Measurements from ENCODE around the gene NLRP6. TPM values are rescaled to one million over a fixed set of nuclear protein-coding genes. Genes with fewer than 3 reads are reported as not detected.
A peak's percentile ranks its signal among the peaks of the same experiment; 100 is the strongest.

The NLRP6 gene
- total RNA-seq, 4 donors from 2014 or later = 1.8 to 2.1 TPM; not detected in 2

DNA sequence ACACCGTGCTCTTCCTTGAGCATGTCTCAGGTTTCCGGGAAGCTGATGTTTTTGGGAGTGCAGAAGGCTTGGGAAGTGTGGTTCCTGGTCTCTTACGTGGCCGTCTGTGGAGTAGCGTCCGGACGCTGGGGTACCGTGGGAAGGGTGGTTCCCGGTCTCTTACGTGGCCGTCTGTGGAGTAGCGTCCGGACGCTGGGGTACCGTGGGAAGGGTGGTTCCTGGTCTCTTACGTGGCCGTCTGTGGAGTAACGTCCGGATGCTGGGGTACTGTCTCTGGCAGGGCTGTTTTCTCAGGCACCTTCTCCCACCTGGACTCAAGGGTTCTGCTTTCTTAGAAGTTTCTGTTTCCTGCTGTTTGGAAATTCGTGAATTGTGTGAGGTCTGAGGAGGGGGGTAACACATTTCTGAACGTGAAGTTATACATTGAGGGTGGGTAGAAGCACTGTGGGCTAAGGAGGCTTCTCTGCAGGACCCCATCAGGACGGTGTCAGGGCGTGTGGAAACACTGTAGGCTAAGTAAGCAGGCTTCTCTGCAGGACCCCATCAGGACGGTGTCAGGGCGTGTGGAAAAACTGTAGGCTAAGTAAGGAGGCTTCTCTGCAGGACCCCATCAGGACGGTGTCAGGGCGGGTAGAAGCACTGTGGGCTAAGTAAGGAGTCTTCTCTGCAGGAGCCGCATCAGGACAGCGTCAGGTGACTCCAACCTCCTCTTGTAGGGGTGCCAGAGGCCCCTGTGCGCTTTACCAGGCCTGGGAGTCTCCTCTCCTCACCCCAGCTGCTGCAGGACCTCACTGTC, 47.8 kb downstream of the NLRP6 start:
- DNase-seq = no peak
- peaks cover 27 to 38% (median 34%) of the 10 kb centered on the region in 4 donors for H3K4me1 ChIP-seq
- no peaks in the 10 kb centered on the region for H3K36me3 ChIP-seq
- in situ Hi-C loops (cut with MboI; ENCODE audit: low pct_ligation_motif_present in 1 of 4, low pct_unique_long_range_greater_than_20kb in 1 of 4, low sequenced_read_pairs in 3 of 4) = no loop called here
- peak overlapping the region; percentile 80 to 87 (median 84) for H3K27ac ChIP-seq
- no peaks in the 10 kb centered on the region for H3K9me3 ChIP-seq
- 82 to 91% methylated on average over 17 to 30 of the region's 30 CpGs for WGBS, 2 donors (ENCODE audit: low coverage in 1 of 2)
- TF ChIP-seq CTCF (IDR thresholded peaks at IDR 0.05) = no peak
- TF ChIP-seq POLR2A (IDR thresholded peaks at IDR 0.05) = no peak
- no peak for TF ChIP-seq POLR2AphosphoS5 (IDR thresholded peaks at IDR 0.05)
- no peak for TF ChIP-seq EP300 (IDR thresholded peaks at IDR 0.05; ENCODE audit: low read depth)
- no peak overlapping the region for H3K4me3 ChIP-seq
- intact Hi-C loops (cut with DNase I; ENCODE audit: low total_unique reads) = no loop called here
- no peaks in the 10 kb centered on the region for H3K27me3 ChIP-seq

DNA sequence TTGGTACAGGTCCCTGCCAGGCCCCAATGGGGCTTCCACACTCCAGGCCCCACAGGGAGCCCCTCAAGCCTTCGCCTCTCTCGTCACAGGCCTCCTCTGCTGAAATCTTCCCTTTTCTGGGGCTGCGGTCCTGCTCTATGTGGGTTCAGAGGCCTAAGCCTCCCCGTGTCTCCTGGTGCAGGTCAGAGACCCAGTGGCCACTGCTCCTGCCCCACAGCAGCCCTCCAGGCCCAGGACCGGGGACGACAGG, 48.3 kb downstream of the NLRP6 start:
- H3K27ac ChIP-seq = peak overlapping the region; percentile 80 to 87 (median 84)
- H3K9me3 ChIP-seq = no peaks in the 10 kb centered on the region
- TF ChIP-seq POLR2A (IDR thresholded peaks at IDR 0.05) = no peak
- no peak for TF ChIP-seq EP300 (IDR thresholded peaks at IDR 0.05; ENCODE audit: low read depth)
- no peak for TF ChIP-seq POLR2AphosphoS5 (IDR thresholded peaks at IDR 0.05)
- TF ChIP-seq CTCF (IDR thresholded peaks at IDR 0.05) = no peak
- no peak for DNase-seq
- no peak overlapping the region for H3K4me3 ChIP-seq
- intact Hi-C loops (cut with DNase I; ENCODE audit: low total_unique reads) = no loop called here
- 75% methylated on average over 6 of the region's 6 CpGs; no CpG with 5 or more reads in 1 of the 2 donors for WGBS, 2 donors (ENCODE audit: low coverage in 1 of 2)
- H3K36me3 ChIP-seq = no peaks in the 10 kb centered on the region
- H3K27me3 ChIP-seq = no peaks in the 10 kb centered on the region
- peaks cover 27 to 38% (median 34%) of the 10 kb centered on the region in 4 donors for H3K4me1 ChIP-seq
- in situ Hi-C loops (cut with MboI; ENCODE audit: low pct_ligation_motif_present in 1 of 4, low pct_unique_long_range_greater_than_20kb in 1 of 4, low sequenced_read_pairs in 3 of 4) = no loop called here

DNA sequence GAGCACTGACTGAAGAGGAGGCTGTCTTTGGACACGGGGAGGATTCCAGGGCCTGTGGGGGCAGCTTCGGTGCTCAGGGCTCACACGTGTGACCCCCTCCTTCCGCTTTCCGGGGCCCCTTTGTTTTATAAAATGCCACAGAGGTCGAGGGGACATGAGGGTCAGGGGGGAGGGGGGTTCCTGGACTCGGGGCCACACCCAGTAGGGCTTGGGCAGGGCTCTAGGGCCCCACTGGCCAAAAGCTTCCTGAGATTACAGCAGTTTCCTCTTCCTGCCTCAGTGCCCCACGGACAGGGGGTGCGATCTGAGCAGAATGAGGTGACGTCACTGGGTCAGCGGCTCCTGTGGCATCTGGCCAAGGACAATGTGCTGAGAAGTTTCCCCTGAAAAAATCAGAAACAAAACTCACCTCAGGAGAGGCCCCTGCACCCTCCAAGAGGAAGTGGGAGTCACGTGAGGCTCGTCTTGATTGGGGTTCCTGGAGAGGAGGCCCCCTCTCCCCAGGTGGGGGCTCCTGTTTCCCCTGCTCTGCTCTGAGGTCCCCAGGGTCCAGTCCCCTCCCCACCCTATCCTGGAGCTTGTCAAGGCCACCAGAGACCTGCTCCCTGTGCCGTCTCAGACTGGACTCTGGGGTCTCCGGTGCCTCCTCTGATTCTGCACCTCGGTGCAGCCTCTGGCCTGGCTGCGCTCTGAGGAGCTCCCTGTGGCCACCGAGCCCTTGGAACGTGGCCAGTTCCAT, 48.8 kb downstream of the NLRP6 start:
- in situ Hi-C loops (cut with MboI; ENCODE audit: low pct_ligation_motif_present in 1 of 4, low pct_unique_long_range_greater_than_20kb in 1 of 4, low sequenced_read_pairs in 3 of 4) = no loop called here
- no peak for TF ChIP-seq POLR2A (IDR thresholded peaks at IDR 0.05)
- no peak for TF ChIP-seq CTCF (IDR thresholded peaks at IDR 0.05)
- TF ChIP-seq EP300 (IDR thresholded peaks at IDR 0.05; ENCODE audit: low read depth) = no peak
- TF ChIP-seq POLR2AphosphoS5 (IDR thresholded peaks at IDR 0.05) = no peak
- Histone ChIP-seq H3K4me1 (peaks cover 27 to 38% (median 34%) of the 10 kb centered on the region in 4 donors), H3K4me3 (no peak overlapping the region), H3K9me3 (no peaks in the 10 kb centered on the region), H3K27ac (peak overlapping the region; percentile 80 to 87 (median 84)), H3K27me3 (no peaks in the 10 kb centered on the region), H3K36me3 (no peaks in the 10 kb centered on the region)
- WGBS, 2 donors (ENCODE audit: low coverage in 1 of 2) = 27 to 60% methylated on average over 4 to 19 of the region's 19 CpGs
- intact Hi-C loops (cut with DNase I; ENCODE audit: low total_unique reads) = no loop called here
- DNase-seq = peak; percentile 87

DNA sequence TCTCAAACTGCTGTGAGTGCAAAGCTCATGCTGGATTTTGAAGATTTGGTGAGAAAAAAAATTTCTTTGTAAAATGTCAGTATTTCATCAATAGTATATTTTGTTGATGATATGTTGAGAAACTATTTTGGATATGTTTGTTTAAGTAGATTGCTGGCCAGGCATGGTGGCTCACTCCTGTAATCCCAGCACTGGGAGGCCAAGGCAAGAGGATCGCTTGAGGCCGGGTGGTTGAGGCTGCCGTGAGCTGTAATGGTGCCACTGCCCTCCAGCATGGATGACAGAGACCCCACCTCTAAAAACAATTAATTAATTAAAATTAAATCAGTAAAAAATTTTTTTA, 49.3 kb downstream of the NLRP6 start:
- Histone ChIP-seq H3K36me3 (no peaks in the 10 kb centered on the region), H3K4me1 (peaks cover 27 to 38% (median 34%) of the 10 kb centered on the region in 4 donors), H3K27ac (peak overlapping the region; percentile 80 to 87 (median 84)), H3K27me3 (no peaks in the 10 kb centered on the region), H3K4me3 (no peak overlapping the region), H3K9me3 (no peaks in the 10 kb centered on the region)
- intact Hi-C loops (cut with DNase I; ENCODE audit: low total_unique reads) (no loop called here), in situ Hi-C loops (cut with MboI; ENCODE audit: low pct_ligation_motif_present in 1 of 4, low pct_unique_long_range_greater_than_20kb in 1 of 4, low sequenced_read_pairs in 3 of 4) (no loop called here)
- TF ChIP-seq EP300 (IDR thresholded peaks at IDR 0.05; ENCODE audit: low read depth) (no peak), CTCF (IDR thresholded peaks at IDR 0.05) (no peak), POLR2A (IDR thresholded peaks at IDR 0.05) (no peak)
- DNase-seq = no peak
- WGBS, 2 donors (ENCODE audit: low coverage in 1 of 2) = 96 to 100% methylated on average over 3 of the region's 3 CpGs

Data from transverse colon (tissue), 4 donors.